ENCODE measurements around the gene NDUFB4. TPM values are rescaled to one million over a fixed set of nuclear protein-coding genes. Genes with fewer than 3 reads are reported as not detected.
"Not testable (repeated sequence)": the region's sequence is repeated elsewhere in the genome, so short reads cannot be mapped to it uniquely, and the experiment has no call there.

Gene NDUFB4
- total and polyA plus RNA-seq, 2 experiments from 2014 or later: 105 to 250 TPM

DNA sequence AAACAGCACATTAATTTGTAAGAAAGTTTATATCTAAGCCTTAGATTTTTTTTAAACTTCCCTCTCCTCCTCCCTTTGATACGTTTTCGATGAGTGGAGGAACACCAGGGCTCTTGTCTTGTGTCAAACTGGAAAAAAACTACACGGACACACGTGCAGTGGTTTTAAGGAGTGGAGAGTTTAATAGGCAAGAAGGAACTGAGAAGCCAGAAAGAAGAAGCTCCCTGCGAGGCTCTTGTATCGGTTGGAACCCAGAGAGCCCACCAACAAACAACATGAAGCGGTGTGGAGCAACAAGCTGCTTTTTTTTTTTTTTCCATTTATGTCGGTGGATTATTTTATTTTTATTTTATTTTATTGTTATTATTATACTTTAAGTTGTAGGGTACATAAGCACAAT, 18.6 kb downstream of the NDUFB4 start:
- Histone ChIP-seq H4K20me1 (ENCODE audit: insufficient read depth) (no peaks in the 10 kb centered on the region), H3K27me3 (replicated peaks; ENCODE audit: insufficient read depth) (no peaks in the 10 kb centered on the region), H3K4me3 (no peak overlapping the region), H2AFZ (peak overlapping the region; percentile 53; the same call in 1 of the 2 replicates), H3K79me2 (ENCODE audit: insufficient read depth) (no peaks in the 10 kb centered on the region), H3K9me2 (ENCODE audit: insufficient read depth) (no peaks in the 10 kb centered on the region), H3K4me2 (ENCODE audit: unreplicated experiment) (no peak overlapping the region), H3K9me3 (ENCODE audit: low read depth) (no peaks in the 10 kb centered on the region), H3K36me3 (ENCODE audit: low read depth) (no peaks in the 10 kb centered on the region), H3K27ac (no peak overlapping the region), H3K4me1 (ENCODE audit: insufficient read depth) (peaks cover 6% of the 10 kb centered on the region), H3K9ac (no peak overlapping the region), H3F3A (ENCODE audit: insufficient read depth) (no peaks in the 10 kb centered on the region)
- TF ChIP-seq EZH2 (IDR thresholded peaks at IDR 0.05; ENCODE audit: insufficient read depth, poor library complexity, severe bottlenecking): no peak
- TF ChIP-seq EZH2phosphoT487 (IDR thresholded peaks at IDR 0.05; ENCODE audit: insufficient read depth, low read depth): no peak
- WGBS, 2 experiments (ENCODE audit: low coverage in 1 of 2, low lambda C conversion rate in 2 of 2, missing lambda C conversion rate in 2 of 2): 52 to 61% methylated on average over 8 of the region's 8 CpGs
- DNase-seq: no peak
- in situ Hi-C loops (cut with MboI): no loop called here

DNA sequence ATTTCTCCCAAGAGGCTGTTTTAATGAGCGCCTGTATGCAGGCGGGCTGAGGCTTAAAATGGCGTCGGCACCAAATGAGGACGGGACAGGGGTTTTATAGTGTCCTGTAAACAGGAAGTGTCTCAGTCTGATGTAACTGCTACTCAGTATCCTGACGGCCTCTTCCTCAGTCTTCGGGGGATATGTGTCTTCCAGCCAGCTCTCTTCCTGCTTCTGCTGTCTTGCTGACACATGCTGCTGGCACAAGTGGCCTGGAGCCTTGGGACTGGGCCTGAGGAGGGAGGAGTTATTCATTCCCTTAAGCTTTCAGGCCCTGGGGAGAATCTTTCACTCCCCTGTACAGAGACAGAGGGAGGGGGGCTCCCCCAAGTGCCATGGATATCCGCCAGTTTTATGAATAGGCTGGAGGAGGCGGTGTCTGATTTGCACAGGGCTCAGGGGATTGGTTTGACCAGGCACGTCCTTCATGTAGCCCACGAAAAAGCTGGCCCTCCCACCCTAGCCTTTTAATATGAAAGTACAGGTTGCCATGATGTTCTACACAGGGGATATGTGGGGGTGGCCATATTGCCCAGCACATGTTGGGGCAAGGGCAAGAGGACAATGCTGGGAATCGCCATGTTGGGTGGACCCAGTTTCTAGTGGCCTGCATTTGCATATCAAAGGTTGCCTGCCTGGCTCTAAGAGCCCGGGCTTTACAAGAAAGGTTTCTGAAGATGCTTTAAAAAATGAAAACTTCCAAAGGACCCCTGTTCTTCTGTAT, 19.9 kb downstream of the NDUFB4 start:
- H3K9me2 ChIP-seq (ENCODE audit: insufficient read depth): no peaks in the 10 kb centered on the region
- H3K79me2 ChIP-seq (ENCODE audit: insufficient read depth): no peaks in the 10 kb centered on the region
- H3K9ac ChIP-seq: peak overlapping the region; percentile 54; the same call in 1 of the 2 replicates
- peaks cover 6% of the 10 kb centered on the region for H3K4me1 ChIP-seq (ENCODE audit: insufficient read depth)
- H3F3A ChIP-seq (ENCODE audit: insufficient read depth): no peaks in the 10 kb centered on the region
- peak overlapping the region; percentile 72 for H3K27ac ChIP-seq
- H3K9me3 ChIP-seq (ENCODE audit: low read depth): no peaks in the 10 kb centered on the region
- H3K27me3 ChIP-seq (replicated peaks; ENCODE audit: insufficient read depth): no peaks in the 10 kb centered on the region
- in situ Hi-C loops (cut with MboI): no loop called here
- peak; percentile 81 for DNase-seq
- WGBS, 2 experiments (ENCODE audit: low coverage in 1 of 2, low lambda C conversion rate in 2 of 2, missing lambda C conversion rate in 2 of 2): 42 to 48% methylated on average over 13 of the region's 13 CpGs
- H4K20me1 ChIP-seq (ENCODE audit: insufficient read depth): no peaks in the 10 kb centered on the region
- no peaks in the 10 kb centered on the region for H3K36me3 ChIP-seq (ENCODE audit: low read depth)
- peak overlapping the region; percentile 90 for H2AFZ ChIP-seq
- H3K4me2 ChIP-seq (ENCODE audit: unreplicated experiment): peak overlapping the region; percentile 38
- H3K4me3 ChIP-seq: 0 out of 2 replicates have a peak overlapping the region, but pooled peaks have one; percentile 2
- TF ChIP-seq EZH2phosphoT487 (IDR thresholded peaks at IDR 0.05; ENCODE audit: insufficient read depth, low read depth) (no peak), EZH2 (IDR thresholded peaks at IDR 0.05; ENCODE audit: insufficient read depth, poor library complexity, severe bottlenecking) (no peak)

DNA sequence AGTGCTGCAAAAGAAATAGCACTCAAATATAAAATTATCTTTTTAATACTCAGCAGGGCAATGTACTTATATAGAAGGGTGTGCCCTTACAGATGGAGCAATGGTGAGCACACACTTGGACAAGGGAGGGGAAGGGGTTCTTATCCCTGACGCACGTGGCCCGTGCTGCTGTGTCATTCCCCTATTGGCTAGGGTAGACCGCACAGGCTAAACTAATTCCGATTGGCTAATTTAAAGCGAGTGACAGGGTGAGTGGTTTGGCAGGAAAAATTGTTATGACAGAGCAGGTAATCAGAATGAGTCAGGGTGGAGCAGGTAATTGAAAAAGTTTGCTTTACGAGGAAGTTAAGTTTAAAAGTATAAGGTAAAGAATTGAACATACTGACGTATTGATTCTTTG, 20.6 kb downstream of the NDUFB4 start:
- H3F3A ChIP-seq (ENCODE audit: insufficient read depth); H3K9me2 ChIP-seq (ENCODE audit: insufficient read depth); H4K20me1 ChIP-seq (ENCODE audit: insufficient read depth); H3K4me2 ChIP-seq (ENCODE audit: unreplicated experiment); DNase-seq; H3K9ac ChIP-seq; H3K9me3 ChIP-seq (ENCODE audit: low read depth); in situ Hi-C loops (cut with MboI); H3K36me3 ChIP-seq (ENCODE audit: low read depth); H3K4me1 ChIP-seq (ENCODE audit: insufficient read depth); H3K4me3 ChIP-seq; H3K27me3 ChIP-seq (replicated peaks; ENCODE audit: insufficient read depth); H3K27ac ChIP-seq; H3K79me2 ChIP-seq (ENCODE audit: insufficient read depth): not testable (repeated sequence)
- WGBS, 2 experiments (ENCODE audit: low coverage in 1 of 2, low lambda C conversion rate in 2 of 2, missing lambda C conversion rate in 2 of 2): 65 to 66% methylated on average over 8 of the region's 8 CpGs
- H2AFZ ChIP-seq: peak overlapping the region; percentile 90; the same call in 1 of the 2 replicates

DNA sequence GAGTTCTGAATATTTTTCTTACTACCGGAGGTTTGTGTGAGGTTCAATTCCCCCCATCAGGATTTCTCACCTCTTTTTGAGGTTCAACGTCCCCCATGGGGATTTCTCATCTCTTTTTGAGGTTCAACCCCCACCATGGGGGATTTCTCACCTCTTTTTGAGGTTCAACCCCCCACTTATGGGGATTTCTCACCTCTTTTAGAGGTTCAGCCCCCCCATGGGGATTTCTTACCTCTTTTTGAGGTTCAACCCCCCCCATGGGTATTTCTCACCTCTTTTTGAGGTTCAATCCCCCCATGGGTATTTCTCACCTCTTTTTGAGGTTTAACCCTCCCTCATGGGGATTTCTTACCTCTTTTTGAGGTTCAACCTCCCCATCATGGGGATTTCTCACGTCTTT, 26.3 kb downstream of the NDUFB4 start:
- H3F3A ChIP-seq (ENCODE audit: insufficient read depth): no peaks in the 10 kb centered on the region
- H3K9ac ChIP-seq: no peak overlapping the region
- no peaks in the 10 kb centered on the region for H3K27me3 ChIP-seq (replicated peaks; ENCODE audit: insufficient read depth)
- H3K79me2 ChIP-seq (ENCODE audit: insufficient read depth): no peaks in the 10 kb centered on the region
- DNase-seq: no peak
- H3K4me2 ChIP-seq (ENCODE audit: unreplicated experiment): no peak overlapping the region
- H3K9me3 ChIP-seq (ENCODE audit: low read depth): no peaks in the 10 kb centered on the region
- no peak overlapping the region for H3K27ac ChIP-seq
- no peak overlapping the region for H3K4me3 ChIP-seq
- WGBS, 2 experiments (ENCODE audit: low coverage in 1 of 2, low lambda C conversion rate in 2 of 2, missing lambda C conversion rate in 2 of 2): 62 to 64% methylated on average over 2 to 3 of the region's 3 CpGs
- H3K9me2 ChIP-seq (ENCODE audit: insufficient read depth): no peaks in the 10 kb centered on the region
- no peaks in the 10 kb centered on the region for H3K4me1 ChIP-seq (ENCODE audit: insufficient read depth)
- no peak for TF ChIP-seq EZH2phosphoT487 (IDR thresholded peaks at IDR 0.05; ENCODE audit: insufficient read depth, low read depth)
- TF ChIP-seq EZH2 (IDR thresholded peaks at IDR 0.05; ENCODE audit: insufficient read depth, poor library complexity, severe bottlenecking): no peak
- no peaks in the 10 kb centered on the region for H3K36me3 ChIP-seq (ENCODE audit: low read depth)
- no peaks in the 10 kb centered on the region for H4K20me1 ChIP-seq (ENCODE audit: insufficient read depth)
- in situ Hi-C loops (cut with MboI): no loop called here
- no peak overlapping the region for H2AFZ ChIP-seq

Data from GM23248 (cell line).